PFSK-1 (cell line): ENCODE data around the gene DPPA2.

Source experiments
- FOXP2 ChIP-seq: optimal IDR thresholded peaks from 2 replicates; pipeline ENCODE3; 2011; ENCODE audit warnings: borderline replicate concordance, control low read depth, inconsistent platforms; ENCODE audit not compliant: insufficient read depth; ENCODE audit errors: extremely low read length, extremely low read depth
- POLR2AphosphoS5 ChIP-seq: IDR thresholded peaks from 2 replicates; pipeline ENCODE4 v1.6.1; 2012; ENCODE audit warnings: low read depth, mild to moderate bottlenecking, control low read depth, low read length, moderate library complexity
- SIN3A ChIP-seq: IDR thresholded peaks from 2 replicates; pipeline ENCODE4 v1.6.1; 2012; ENCODE audit warnings: mild to moderate bottlenecking, low read length, moderate library complexity, borderline replicate concordance; ENCODE audit not compliant: insufficient read depth
- TAF1 ChIP-seq: IDR thresholded peaks from 2 replicates; pipeline ENCODE4 v1.6.1; 2012; ENCODE audit warnings: low read length, control low read depth, borderline replicate concordance; ENCODE audit not compliant: insufficient read depth
- TF ChIP-seq, protein P1 (sequence below), 2 experiments: IDR thresholded peaks; 2 replicates each; pipeline versions ENCODE4 v1.6.1 to v1.8.0; 2011 to 2012; ENCODE audit warnings: low read depth in 2 of 2, low read length in 2 of 2, control low read depth in 1 of 2, inconsistent platforms in 1 of 2, mild to moderate bottlenecking in 1 of 2, moderate library complexity in 1 of 2; ENCODE audit not compliant: insufficient read depth in 1 of 2

DPPA2 gene

DNA sequence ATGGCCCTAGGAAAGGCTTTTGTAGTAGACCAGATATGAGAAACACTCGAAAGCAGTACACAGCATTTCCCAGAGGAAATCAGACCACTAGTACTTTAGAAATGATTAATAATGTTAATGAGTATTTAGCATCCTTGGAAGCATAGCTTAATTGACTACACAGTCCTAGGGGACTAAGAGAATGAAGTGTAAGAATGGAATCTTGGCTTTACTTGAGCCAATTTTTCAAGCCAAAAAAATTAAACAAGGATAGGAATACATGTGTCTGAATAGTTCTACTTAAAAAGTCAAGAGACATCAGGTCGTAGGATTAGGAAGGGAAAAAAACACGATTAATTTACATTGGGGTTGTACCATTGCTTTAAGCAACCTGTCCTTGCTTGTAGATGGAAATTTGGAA lies 38.2 kb downstream of the DPPA2 start:
- TF ChIP-seq, protein P1, sequence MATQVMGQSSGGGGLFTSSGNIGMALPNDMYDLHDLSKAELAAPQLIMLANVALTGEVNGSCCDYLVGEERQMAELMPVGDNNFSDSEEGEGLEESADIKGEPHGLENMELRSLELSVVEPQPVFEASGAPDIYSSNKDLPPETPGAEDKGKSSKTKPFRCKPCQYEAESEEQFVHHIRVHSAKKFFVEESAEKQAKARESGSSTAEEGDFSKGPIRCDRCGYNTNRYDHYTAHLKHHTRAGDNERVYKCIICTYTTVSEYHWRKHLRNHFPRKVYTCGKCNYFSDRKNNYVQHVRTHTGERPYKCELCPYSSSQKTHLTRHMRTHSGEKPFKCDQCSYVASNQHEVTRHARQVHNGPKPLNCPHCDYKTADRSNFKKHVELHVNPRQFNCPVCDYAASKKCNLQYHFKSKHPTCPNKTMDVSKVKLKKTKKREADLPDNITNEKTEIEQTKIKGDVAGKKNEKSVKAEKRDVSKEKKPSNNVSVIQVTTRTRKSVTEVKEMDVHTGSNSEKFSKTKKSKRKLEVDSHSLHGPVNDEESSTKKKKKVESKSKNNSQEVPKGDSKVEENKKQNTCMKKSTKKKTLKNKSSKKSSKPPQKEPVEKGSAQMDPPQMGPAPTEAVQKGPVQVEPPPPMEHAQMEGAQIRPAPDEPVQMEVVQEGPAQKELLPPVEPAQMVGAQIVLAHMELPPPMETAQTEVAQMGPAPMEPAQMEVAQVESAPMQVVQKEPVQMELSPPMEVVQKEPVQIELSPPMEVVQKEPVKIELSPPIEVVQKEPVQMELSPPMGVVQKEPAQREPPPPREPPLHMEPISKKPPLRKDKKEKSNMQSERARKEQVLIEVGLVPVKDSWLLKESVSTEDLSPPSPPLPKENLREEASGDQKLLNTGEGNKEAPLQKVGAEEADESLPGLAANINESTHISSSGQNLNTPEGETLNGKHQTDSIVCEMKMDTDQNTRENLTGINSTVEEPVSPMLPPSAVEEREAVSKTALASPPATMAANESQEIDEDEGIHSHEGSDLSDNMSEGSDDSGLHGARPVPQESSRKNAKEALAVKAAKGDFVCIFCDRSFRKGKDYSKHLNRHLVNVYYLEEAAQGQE (IDR thresholded peaks at IDR 0.05; ENCODE audit: insufficient read depth in 1 of 2, low read depth in 2 of 2, low read length in 2 of 2): no peak
- TF ChIP-seq SIN3A: no peak
- TF ChIP-seq POLR2AphosphoS5: no peak
- no peak for TF ChIP-seq TAF1
- no peak for TF ChIP-seq FOXP2

DNA sequence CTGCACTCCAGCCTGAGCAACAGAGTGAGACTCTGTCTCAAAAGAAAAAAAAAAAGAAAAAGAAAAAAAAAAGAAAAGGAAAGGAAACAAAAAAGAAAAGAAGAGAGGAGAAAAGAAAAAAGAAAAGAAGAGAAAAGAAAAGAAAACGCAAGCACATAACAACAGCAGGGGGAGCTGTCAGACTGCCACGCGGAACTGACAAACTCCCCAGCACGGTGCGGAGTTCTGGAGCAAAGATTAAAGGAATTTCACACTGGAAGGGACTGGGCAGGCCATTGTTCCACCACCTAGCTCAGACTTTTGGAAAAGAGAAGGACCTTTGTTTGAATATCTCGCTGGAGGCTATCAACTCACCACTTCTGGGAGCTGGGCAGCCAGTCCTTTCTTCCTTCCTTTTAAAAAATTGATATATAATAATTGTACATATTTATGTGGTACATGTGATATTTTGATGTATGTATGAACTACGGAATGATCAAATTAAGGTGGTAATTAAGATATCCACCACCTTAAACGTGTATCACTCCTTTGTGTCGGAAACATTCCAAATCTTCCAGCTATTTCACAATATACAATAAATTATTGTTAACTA lies 40.5 kb downstream of the DPPA2 start:
- TF ChIP-seq FOXP2: no peak

GRCh38 chr3:109270779-109271178 lies 45.5 kb downstream of the DPPA2 start:
- TF ChIP-seq POLR2AphosphoS5: no peak
- TF ChIP-seq, protein P1 (IDR thresholded peaks at IDR 0.05; ENCODE audit: insufficient read depth in 1 of 2, low read depth in 2 of 2, low read length in 2 of 2): no peak
- TF ChIP-seq TAF1: no peak
- TF ChIP-seq FOXP2: no peak

GRCh38 chr3:109269577-109270275 lies 46.6 kb downstream of the DPPA2 start:
- no peak for TF ChIP-seq POLR2AphosphoS5
- TF ChIP-seq, protein P1 (IDR thresholded peaks at IDR 0.05; ENCODE audit: insufficient read depth in 1 of 2, low read depth in 2 of 2, low read length in 2 of 2): no peak
- TF ChIP-seq SIN3A: no peak
- no peak for TF ChIP-seq FOXP2
- TF ChIP-seq TAF1: no peak

DNA sequence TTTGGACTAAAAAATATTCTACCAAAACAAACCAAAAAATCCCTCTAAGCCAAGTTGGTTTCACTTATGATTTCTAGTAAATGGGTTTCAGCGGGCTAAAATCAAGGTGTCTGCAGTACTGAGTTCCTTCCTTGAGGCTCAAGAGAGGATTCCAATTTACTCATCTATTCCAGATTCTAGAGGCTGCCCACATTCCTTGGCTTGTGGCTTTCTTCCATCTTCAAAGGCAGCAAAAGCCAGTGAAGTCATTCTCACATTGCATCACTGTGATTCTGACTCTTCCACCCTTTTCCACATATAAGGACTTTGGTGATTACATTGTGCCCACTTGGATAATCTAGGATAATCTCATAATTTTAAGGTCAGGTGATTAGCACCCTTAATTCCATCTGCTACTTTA lies 48.1 kb downstream of the DPPA2 start:
- TF ChIP-seq POLR2AphosphoS5 (no peak), FOXP2 (no peak), TAF1 (no peak), SIN3A (no peak)
- TF ChIP-seq, protein P1 (IDR thresholded peaks at IDR 0.05; ENCODE audit: insufficient read depth in 1 of 2, low read depth in 2 of 2, low read length in 2 of 2): no peak
